Ascending aorta (tissue), 2 donors: Measurements from ENCODE around the gene ATP2B2. TPM values are rescaled to one million over a fixed set of nuclear protein-coding genes. Genes with fewer than 3 reads are reported as not detected.
"Not testable (repeated sequence)": the region's sequence is repeated elsewhere in the genome, so short reads cannot be mapped to it uniquely, and the experiment has no call there.

Source experiments
- DNase-seq, 2 donors: peaks; one replicate each; pipeline ENCODE4 v3.0.0-alpha.2; 2019; ENCODE audit warnings: low spot score in 2 of 2
- H3K27ac ChIP-seq, 2 donors: fragments of 200-600 bp; sonication (generic); one replicate each; pipeline ENCODE4 v1.5.1; 2016 to 2017; ENCODE audit warnings: mild to moderate bottlenecking in 1 of 2
- H3K27me3 ChIP-seq: fragments of 200-600 bp; sonication (generic); one replicate; pipeline ENCODE4 v1.5.1; 2017
- H3K36me3 ChIP-seq, 2 donors: fragments of 200-600 bp; sonication (generic); one replicate each; pipeline ENCODE4 v1.5.1; 2016
- H3K4me1 ChIP-seq, 2 donors: fragments of 200-600 bp; sonication (generic); one replicate each; pipeline ENCODE4 v1.5.1; 2016 to 2017; ENCODE audit warnings: mild to moderate bottlenecking in 1 of 2
- H3K4me3 ChIP-seq, 2 donors: fragments of 200-600 bp; sonication (generic); one replicate each; pipeline ENCODE4 v1.5.1; 2016 to 2017; ENCODE audit warnings: mild to moderate bottlenecking in 1 of 2
- H3K9me3 ChIP-seq, 2 donors: fragments of 200-600 bp; sonication (generic); one replicate each; pipeline ENCODE4 v1.5.1; 2016
- CTCF ChIP-seq, 3 experiments: fragments of 200-600 bp in 2 of 3; fragments of 450-650 bp in 1 of 3; sonication (generic) in 2 of 3; IDR thresholded peaks; one replicate each; pipeline ENCODE4 v1.5.1; 2016 to 2019; ENCODE audit warnings: antibody characterized with exemption in 3 of 3, mild to moderate bottlenecking in 1 of 3, moderate library complexity in 1 of 3
- intact Hi-C: fragments of 100-400 bp; cut with DNase I; formaldehyde crosslinking; loops from one replicate; pipeline ENCODE4 v1.15.1; 2023
- total RNA-seq: library from RNA; depleted of rRNA; stranded (reverse); fragments of >200 nt; gene quantifications from one replicate; pipeline ENCODE4 v1.1.0, GENCODE V29; 2016

The ATP2B2 gene
- total RNA-seq, 1 donor from 2014 or later = not detected

GRCh38 chr3:10384541-10385360 is 120.6 kb downstream of the ATP2B2 start:
- no peak overlapping the region for H3K4me3 ChIP-seq
- no peak for DNase-seq
- H3K4me1 ChIP-seq = no peaks in the 10 kb centered on the region
- intact Hi-C loops = no loop called here
- peaks cover 3 to 11% of the 10 kb centered on the region in 2 donors for H3K9me3 ChIP-seq
- TF ChIP-seq CTCF (IDR thresholded peaks at IDR 0.05) = no peak
- no peak overlapping the region for H3K27ac ChIP-seq
- H3K27me3 ChIP-seq = no peaks in the 10 kb centered on the region
- no peaks in the 10 kb centered on the region for H3K36me3 ChIP-seq

GRCh38 chr3:10383850-10384248 is 121.5 kb downstream of the ATP2B2 start:
- Histone ChIP-seq H3K4me3 (no peak overlapping the region), H3K27ac (no peak overlapping the region), H3K9me3 (peaks cover under 1 to 9% of the 10 kb centered on the region in 2 donors), H3K27me3 (no peaks in the 10 kb centered on the region), H3K36me3 (no peaks in the 10 kb centered on the region), H3K4me1 (no peaks in the 10 kb centered on the region)
- DNase-seq = no peak
- intact Hi-C loops = no loop called here
- no peak for TF ChIP-seq CTCF (IDR thresholded peaks at IDR 0.05)

- TF ChIP-seq CTCF (IDR thresholded peaks at IDR 0.05) = no peak
- intact Hi-C loops = no loop called here
- Histone ChIP-seq H3K27me3 (no peaks in the 10 kb centered on the region), H3K36me3 (no peaks in the 10 kb centered on the region), H3K4me3 (no peak overlapping the region), H3K4me1 (no peaks in the 10 kb centered on the region), H3K27ac (no peak overlapping the region), H3K9me3 (peaks cover 0 to 4% of the 10 kb centered on the region in 2 donors)
- DNase-seq = no peak
These were observed 122.2 kb downstream of the ATP2B2 start for GRCh38 chr3:10382892-10383849.

GRCh38 chr3:10382445-10382844 is 122.9 kb downstream of the ATP2B2 start:
- H3K27ac ChIP-seq, H3K9me3 ChIP-seq, H3K27me3 ChIP-seq, H3K4me3 ChIP-seq, H3K36me3 ChIP-seq, H3K4me1 ChIP-seq, DNase-seq, intact Hi-C loops: not testable (repeated sequence)

GRCh38 chr3:10381336-10381735 is 124.0 kb downstream of the ATP2B2 start:
- Histone ChIP-seq H3K27ac (no peak overlapping the region), H3K9me3 (no peaks in the 10 kb centered on the region), H3K4me1 (no peaks in the 10 kb centered on the region), H3K4me3 (no peak overlapping the region), H3K27me3 (no peaks in the 10 kb centered on the region), H3K36me3 (no peaks in the 10 kb centered on the region)
- intact Hi-C loops = no loop called here
- TF ChIP-seq CTCF (IDR thresholded peaks at IDR 0.05) = no peak
- no peak for DNase-seq

GRCh38 chr3:10380906-10381305 is 124.5 kb downstream of the ATP2B2 start:
- H3K4me1 ChIP-seq = no peaks in the 10 kb centered on the region
- DNase-seq = no peak
- no peak overlapping the region for H3K27ac ChIP-seq
- no peak for TF ChIP-seq CTCF (IDR thresholded peaks at IDR 0.05)
- H3K27me3 ChIP-seq = no peaks in the 10 kb centered on the region
- intact Hi-C loops = no loop called here
- no peaks in the 10 kb centered on the region for H3K9me3 ChIP-seq
- no peak overlapping the region for H3K4me3 ChIP-seq
- no peaks in the 10 kb centered on the region for H3K36me3 ChIP-seq
